WTC11 (cell line): ENCODE results near the gene GMPR. TPM values are rescaled to one million over a fixed set of nuclear protein-coding genes. Genes with fewer than 3 reads are reported as not detected.

Experiments
- ATAC-seq: fragments of 200-7000 bp; cut with Tn5 transposase; 2 replicates; pipeline ENCODE4 v1.10.0; 2021; ENCODE audit warnings: mild to moderate bottlenecking, moderate library complexity
- CTCF ChIA-PET: fragments of 300-600 bp; sonication (Branson Sonifier 250); formaldehyde crosslinking; loops from one replicate; lab custom pipeline; 2021; ENCODE audit warnings: antibody characterized with exemption; lab: Charles Lee
- POLR2A ChIA-PET: fragments of 350-600 bp; sonication (Branson Sonifier 250); formaldehyde crosslinking; loops from one replicate; lab custom pipeline; 2021; ENCODE audit warnings: antibody characterized with exemption; lab: Charles Lee
- DNase-seq: peaks from one replicate; pipeline ENCODE4 v3.0.0; 2021; ENCODE audit warnings: low spot score
- H3K27ac Mint-ChIP-seq: 2 replicates; pipeline ENCODE4 v1.8.0; 2021; ENCODE audit warnings: mixed read lengths
- H3K27me3 Mint-ChIP-seq: 2 replicates; pipeline ENCODE4 v1.8.0; 2021; ENCODE audit warnings: low read depth, mild to moderate bottlenecking, moderate library complexity, mixed read lengths
- H3K36me3 Mint-ChIP-seq: 2 replicates; pipeline ENCODE4 v1.8.0; 2021; ENCODE audit warnings: mixed read lengths
- H3K4me1 Mint-ChIP-seq: 2 replicates; pipeline ENCODE4 v1.8.0; 2022; ENCODE audit warnings: mixed read lengths
- H3K4me3 Mint-ChIP-seq: 2 replicates; pipeline ENCODE4 v1.8.0; 2021; ENCODE audit warnings: mild to moderate bottlenecking, moderate library complexity, mixed read lengths
- H3K9me3 Mint-ChIP-seq: 2 replicates; pipeline ENCODE4 v1.8.0; 2021; ENCODE audit warnings: mixed read lengths
- ESRRA ChIP-seq: sonication (generic); formaldehyde crosslinking; IDR thresholded peaks from 2 replicates; pipeline ENCODE4 v1.8.1; 2022; ENCODE audit warnings: mild to moderate bottlenecking, missing genetic modification reagents, borderline replicate concordance
- GTF2I ChIP-seq: fragments of 250-450 bp; sonication (Bioruptor Pico); conservative IDR thresholded peaks from 2 replicates; pipeline ENCODE4 v1.4.0; 2021; ENCODE audit warnings: mild to moderate bottlenecking
- JAZF1 ChIP-seq: fragments of 250-450 bp; sonication (Bioruptor Pico); IDR thresholded peaks from 2 replicates; pipeline ENCODE4 v1.9.0; 2021; ENCODE audit warnings: moderate library complexity, mild to moderate bottlenecking, inconsistent platforms
- JUN ChIP-seq: sonication (generic); formaldehyde crosslinking; IDR thresholded peaks from 2 replicates; pipeline ENCODE4 v1.8.0; 2023; ENCODE audit warnings: mild to moderate bottlenecking, missing genetic modification reagents
- MYBL2 ChIP-seq: sonication (generic); formaldehyde crosslinking; IDR thresholded peaks from 2 replicates; pipeline ENCODE4 v1.8.1; 2023; ENCODE audit warnings: mild to moderate bottlenecking, moderate library complexity, missing genetic modification reagents
- NFATC4 ChIP-seq: fragments of 250-450 bp; sonication (Bioruptor Pico); IDR thresholded peaks from 2 replicates; pipeline ENCODE4 v1.9.0; 2021; ENCODE audit warnings: mild to moderate bottlenecking
- NR2C2 ChIP-seq: sonication (generic); formaldehyde crosslinking; IDR thresholded peaks from 2 replicates; pipeline ENCODE4 v1.8.0; 2022; ENCODE audit warnings: mild to moderate bottlenecking, missing genetic modification reagents
- NR3C1 ChIP-seq: sonication (generic); formaldehyde crosslinking; conservative IDR thresholded peaks from 2 replicates; pipeline ENCODE4 v1.8.1; 2023; ENCODE audit warnings: low read depth, mild to moderate bottlenecking, missing genetic modification reagents
- SMAD4 ChIP-seq: sonication (generic); formaldehyde crosslinking; IDR thresholded peaks from 2 replicates; pipeline ENCODE4 v1.8.0; 2022; ENCODE audit warnings: mild to moderate bottlenecking, missing genetic modification reagents
- SOX15 ChIP-seq: fragments of 250-450 bp; sonication (Bioruptor Pico); IDR thresholded peaks from 2 replicates; pipeline ENCODE4 v1.9.0; 2021; ENCODE audit warnings: mild to moderate bottlenecking
- total RNA-seq: library from RNA; stranded (reverse); gene quantifications from 3 replicates; pipeline ENCODE4 v1.2.3, GENCODE V29; 2021
- TF ChIP-seq, protein P1 (sequence below): sonication (generic); formaldehyde crosslinking; IDR thresholded peaks from 2 replicates; pipeline ENCODE4 v1.8.0; 2023; ENCODE audit warnings: missing genetic modification reagents, mild to moderate bottlenecking, borderline replicate concordance
- TF ChIP-seq, protein P2 (sequence below): fragments of 250-450 bp; sonication (Bioruptor Pico); IDR thresholded peaks from 2 replicates; pipeline ENCODE4 v1.9.0; 2021; ENCODE audit warnings: mild to moderate bottlenecking
- TF ChIP-seq, protein P3 (sequence below): sonication (generic); formaldehyde crosslinking; IDR thresholded peaks from 2 replicates; pipeline ENCODE4 v1.8.0; 2023; ENCODE audit warnings: missing genetic modification reagents
- TF ChIP-seq, protein P4 (sequence below): fragments of 250-450 bp; sonication (Bioruptor Pico); IDR thresholded peaks from 2 replicates; pipeline ENCODE4 v1.8.0; 2021; ENCODE audit warnings: mild to moderate bottlenecking
- TF ChIP-seq, protein P5 (sequence below): sonication (generic); formaldehyde crosslinking; IDR thresholded peaks from 2 replicates; pipeline ENCODE4 v1.8.1; 2023; ENCODE audit warnings: mild to moderate bottlenecking, missing genetic modification reagents
- TF ChIP-seq, protein P6 (sequence below): fragments of 250-450 bp; sonication (Bioruptor Pico); IDR thresholded peaks from 2 replicates; pipeline ENCODE4 v1.9.0; 2021; ENCODE audit warnings: mild to moderate bottlenecking

Gene GMPR
- total RNA-seq, 1 experiment from 2014 or later: 2.4 TPM

DNA sequence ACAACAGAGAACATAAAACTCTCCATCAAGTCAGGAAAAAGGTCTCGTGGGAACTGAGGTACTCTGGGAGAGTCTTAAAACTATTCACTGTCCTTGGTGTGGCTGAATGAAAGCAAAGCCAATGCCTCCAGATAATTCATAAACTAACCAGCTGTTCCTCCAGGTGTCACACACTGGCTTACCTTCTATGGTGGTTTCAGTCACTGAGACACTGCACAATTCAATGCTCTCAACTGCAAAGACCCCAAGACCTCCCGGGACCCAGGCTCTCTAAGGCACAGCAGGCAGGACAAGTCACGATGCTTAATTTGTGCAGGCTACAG lies 100.8 kb downstream of the GMPR start:
- Mint-ChIP-seq H3K36me3 (no peaks in the 10 kb centered on the region), H3K4me3 (no peak overlapping the region), H3K4me1 (peaks cover 11% of the 10 kb centered on the region; the same call in 1 of the 2 replicates), H3K27ac (no peak overlapping the region), H3K27me3 (no peaks in the 10 kb centered on the region), H3K9me3 (peaks cover 14% of the 10 kb centered on the region)
- ChIA-PET CTCF (interaction anchor here (0.6 to 1.5 kb wide), 10 partner anchors 8 to 431 kb away, joined by 3 to 13 read pairs (median 3); no protein-coding TSS in a partner anchor), POLR2A (no interaction called here)
- ATAC-seq: no peak
- no peak for DNase-seq
- TF ChIP-seq, protein P1, sequence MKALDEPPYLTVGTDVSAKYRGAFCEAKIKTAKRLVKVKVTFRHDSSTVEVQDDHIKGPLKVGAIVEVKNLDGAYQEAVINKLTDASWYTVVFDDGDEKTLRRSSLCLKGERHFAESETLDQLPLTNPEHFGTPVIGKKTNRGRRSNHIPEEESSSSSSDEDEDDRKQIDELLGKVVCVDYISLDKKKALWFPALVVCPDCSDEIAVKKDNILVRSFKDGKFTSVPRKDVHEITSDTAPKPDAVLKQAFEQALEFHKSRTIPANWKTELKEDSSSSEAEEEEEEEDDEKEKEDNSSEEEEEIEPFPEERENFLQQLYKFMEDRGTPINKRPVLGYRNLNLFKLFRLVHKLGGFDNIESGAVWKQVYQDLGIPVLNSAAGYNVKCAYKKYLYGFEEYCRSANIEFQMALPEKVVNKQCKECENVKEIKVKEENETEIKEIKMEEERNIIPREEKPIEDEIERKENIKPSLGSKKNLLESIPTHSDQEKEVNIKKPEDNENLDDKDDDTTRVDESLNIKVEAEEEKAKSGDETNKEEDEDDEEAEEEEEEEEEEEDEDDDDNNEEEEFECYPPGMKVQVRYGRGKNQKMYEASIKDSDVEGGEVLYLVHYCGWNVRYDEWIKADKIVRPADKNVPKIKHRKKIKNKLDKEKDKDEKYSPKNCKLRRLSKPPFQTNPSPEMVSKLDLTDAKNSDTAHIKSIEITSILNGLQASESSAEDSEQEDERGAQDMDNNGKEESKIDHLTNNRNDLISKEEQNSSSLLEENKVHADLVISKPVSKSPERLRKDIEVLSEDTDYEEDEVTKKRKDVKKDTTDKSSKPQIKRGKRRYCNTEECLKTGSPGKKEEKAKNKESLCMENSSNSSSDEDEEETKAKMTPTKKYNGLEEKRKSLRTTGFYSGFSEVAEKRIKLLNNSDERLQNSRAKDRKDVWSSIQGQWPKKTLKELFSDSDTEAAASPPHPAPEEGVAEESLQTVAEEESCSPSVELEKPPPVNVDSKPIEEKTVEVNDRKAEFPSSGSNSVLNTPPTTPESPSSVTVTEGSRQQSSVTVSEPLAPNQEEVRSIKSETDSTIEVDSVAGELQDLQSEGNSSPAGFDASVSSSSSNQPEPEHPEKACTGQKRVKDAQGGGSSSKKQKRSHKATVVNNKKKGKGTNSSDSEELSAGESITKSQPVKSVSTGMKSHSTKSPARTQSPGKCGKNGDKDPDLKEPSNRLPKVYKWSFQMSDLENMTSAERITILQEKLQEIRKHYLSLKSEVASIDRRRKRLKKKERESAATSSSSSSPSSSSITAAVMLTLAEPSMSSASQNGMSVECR (CRISPR knock-in tag): no peak
- no peak for TF ChIP-seq SMAD4 (CRISPR knock-in tag)
- TF ChIP-seq, protein P2, sequence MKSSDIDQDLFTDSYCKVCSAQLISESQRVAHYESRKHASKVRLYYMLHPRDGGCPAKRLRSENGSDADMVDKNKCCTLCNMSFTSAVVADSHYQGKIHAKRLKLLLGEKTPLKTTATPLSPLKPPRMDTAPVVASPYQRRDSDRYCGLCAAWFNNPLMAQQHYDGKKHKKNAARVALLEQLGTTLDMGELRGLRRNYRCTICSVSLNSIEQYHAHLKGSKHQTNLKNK (CRISPR knock-in tag): no peak
- no peak for TF ChIP-seq JAZF1 (CRISPR knock-in tag)
- no peak for TF ChIP-seq GTF2I (CRISPR knock-in tag)
- no peak for TF ChIP-seq SOX15

DNA sequence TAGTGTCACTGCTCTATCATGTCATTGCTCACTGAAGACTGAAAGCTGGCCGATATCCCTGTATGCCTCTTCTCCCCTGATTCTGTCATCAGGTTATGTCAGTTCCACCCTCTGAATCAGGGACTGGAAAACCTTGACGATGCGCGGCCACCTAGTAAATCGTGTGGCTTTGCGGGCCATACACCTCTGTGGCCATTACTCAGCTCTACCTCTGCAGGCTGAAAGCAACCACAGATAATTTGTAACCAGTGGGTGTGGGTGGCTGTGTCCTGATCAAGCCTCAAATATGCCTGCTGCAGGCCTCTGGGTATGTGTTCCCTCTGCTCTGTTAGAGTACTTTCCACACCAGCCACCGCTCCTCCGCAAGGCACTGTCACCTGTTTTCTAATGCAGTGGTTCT lies 105.2 kb downstream of the GMPR start:
- CTCF ChIA-PET: interaction anchor here (2.4 kb wide), 1 partner anchor 12 kb away, joined by 7 read pairs; no protein-coding TSS in a partner anchor
- Mint-ChIP-seq H3K4me3 (no peak overlapping the region), H3K27me3 (no peaks in the 10 kb centered on the region), H3K36me3 (no peaks in the 10 kb centered on the region), H3K4me1 (peaks cover 19% of the 10 kb centered on the region), H3K27ac (no peak overlapping the region), H3K9me3 (peaks cover 14% of the 10 kb centered on the region)
- POLR2A ChIA-PET: no interaction called here
- ATAC-seq (no peak), DNase-seq (no peak)
- TF ChIP-seq JUN (CRISPR knock-in tag): no peak
- TF ChIP-seq, protein P3, sequence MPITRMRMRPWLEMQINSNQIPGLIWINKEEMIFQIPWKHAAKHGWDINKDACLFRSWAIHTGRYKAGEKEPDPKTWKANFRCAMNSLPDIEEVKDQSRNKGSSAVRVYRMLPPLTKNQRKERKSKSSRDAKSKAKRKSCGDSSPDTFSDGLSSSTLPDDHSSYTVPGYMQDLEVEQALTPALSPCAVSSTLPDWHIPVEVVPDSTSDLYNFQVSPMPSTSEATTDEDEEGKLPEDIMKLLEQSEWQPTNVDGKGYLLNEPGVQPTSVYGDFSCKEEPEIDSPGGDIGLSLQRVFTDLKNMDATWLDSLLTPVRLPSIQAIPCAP (CRISPR knock-in tag): no peak
- TF ChIP-seq, protein P4, sequence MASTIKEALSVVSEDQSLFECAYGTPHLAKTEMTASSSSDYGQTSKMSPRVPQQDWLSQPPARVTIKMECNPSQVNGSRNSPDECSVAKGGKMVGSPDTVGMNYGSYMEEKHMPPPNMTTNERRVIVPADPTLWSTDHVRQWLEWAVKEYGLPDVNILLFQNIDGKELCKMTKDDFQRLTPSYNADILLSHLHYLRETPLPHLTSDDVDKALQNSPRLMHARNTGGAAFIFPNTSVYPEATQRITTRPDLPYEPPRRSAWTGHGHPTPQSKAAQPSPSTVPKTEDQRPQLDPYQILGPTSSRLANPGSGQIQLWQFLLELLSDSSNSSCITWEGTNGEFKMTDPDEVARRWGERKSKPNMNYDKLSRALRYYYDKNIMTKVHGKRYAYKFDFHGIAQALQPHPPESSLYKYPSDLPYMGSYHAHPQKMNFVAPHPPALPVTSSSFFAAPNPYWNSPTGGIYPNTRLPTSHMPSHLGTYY (CRISPR knock-in tag): no peak
- no peak for TF ChIP-seq ESRRA (CRISPR knock-in tag)
- TF ChIP-seq, protein P5, sequence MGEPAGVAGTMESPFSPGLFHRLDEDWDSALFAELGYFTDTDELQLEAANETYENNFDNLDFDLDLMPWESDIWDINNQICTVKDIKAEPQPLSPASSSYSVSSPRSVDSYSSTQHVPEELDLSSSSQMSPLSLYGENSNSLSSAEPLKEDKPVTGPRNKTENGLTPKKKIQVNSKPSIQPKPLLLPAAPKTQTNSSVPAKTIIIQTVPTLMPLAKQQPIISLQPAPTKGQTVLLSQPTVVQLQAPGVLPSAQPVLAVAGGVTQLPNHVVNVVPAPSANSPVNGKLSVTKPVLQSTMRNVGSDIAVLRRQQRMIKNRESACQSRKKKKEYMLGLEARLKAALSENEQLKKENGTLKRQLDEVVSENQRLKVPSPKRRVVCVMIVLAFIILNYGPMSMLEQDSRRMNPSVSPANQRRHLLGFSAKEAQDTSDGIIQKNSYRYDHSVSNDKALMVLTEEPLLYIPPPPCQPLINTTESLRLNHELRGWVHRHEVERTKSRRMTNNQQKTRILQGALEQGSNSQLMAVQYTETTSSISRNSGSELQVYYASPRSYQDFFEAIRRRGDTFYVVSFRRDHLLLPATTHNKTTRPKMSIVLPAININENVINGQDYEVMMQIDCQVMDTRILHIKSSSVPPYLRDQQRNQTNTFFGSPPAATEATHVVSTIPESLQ (CRISPR knock-in tag): no peak
- TF ChIP-seq MYBL2: no peak
- TF ChIP-seq NR3C1: no peak
- TF ChIP-seq NFATC4: no peak
- TF ChIP-seq NR2C2 (CRISPR knock-in tag): no peak

DNA sequence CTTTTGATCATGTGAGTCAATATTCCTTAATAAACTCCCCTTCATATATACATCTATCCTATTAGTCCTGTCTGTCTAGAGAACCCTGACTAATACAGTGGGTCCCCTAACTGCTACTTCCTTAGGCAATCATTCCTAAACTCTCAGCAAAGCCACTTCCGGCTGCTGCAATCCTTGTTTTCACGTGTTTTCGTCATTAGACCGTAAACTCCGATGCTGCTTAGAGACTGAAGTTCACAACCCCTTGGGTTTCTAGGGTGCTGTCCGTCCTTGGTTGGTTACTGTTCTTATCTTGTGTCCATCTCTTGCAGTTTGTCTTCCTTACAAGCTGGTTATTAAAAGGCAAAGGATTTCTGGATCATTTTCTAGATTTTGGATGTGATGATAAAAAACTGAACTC lies 106.4 kb downstream of the GMPR start:
- no peaks in the 10 kb centered on the region for H3K36me3 Mint-ChIP-seq
- peaks cover 10% of the 10 kb centered on the region for H3K4me1 Mint-ChIP-seq
- TF ChIP-seq, protein P6, sequence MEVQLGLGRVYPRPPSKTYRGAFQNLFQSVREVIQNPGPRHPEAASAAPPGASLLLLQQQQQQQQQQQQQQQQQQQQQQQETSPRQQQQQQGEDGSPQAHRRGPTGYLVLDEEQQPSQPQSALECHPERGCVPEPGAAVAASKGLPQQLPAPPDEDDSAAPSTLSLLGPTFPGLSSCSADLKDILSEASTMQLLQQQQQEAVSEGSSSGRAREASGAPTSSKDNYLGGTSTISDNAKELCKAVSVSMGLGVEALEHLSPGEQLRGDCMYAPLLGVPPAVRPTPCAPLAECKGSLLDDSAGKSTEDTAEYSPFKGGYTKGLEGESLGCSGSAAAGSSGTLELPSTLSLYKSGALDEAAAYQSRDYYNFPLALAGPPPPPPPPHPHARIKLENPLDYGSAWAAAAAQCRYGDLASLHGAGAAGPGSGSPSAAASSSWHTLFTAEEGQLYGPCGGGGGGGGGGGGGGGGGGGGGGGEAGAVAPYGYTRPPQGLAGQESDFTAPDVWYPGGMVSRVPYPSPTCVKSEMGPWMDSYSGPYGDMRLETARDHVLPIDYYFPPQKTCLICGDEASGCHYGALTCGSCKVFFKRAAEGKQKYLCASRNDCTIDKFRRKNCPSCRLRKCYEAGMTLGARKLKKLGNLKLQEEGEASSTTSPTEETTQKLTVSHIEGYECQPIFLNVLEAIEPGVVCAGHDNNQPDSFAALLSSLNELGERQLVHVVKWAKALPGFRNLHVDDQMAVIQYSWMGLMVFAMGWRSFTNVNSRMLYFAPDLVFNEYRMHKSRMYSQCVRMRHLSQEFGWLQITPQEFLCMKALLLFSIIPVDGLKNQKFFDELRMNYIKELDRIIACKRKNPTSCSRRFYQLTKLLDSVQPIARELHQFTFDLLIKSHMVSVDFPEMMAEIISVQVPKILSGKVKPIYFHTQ (CRISPR knock-in tag): no peak
- H3K27me3 Mint-ChIP-seq: no peaks in the 10 kb centered on the region
- ChIA-PET CTCF (interaction anchor here (1.6 to 2.4 kb wide), 2 partner anchors 13 kb away, joined by 3 to 7 read pairs; no protein-coding TSS in a partner anchor), POLR2A (no interaction called here)
- no peak for DNase-seq
- H3K27ac Mint-ChIP-seq: no peak overlapping the region
- H3K4me3 Mint-ChIP-seq: no peak overlapping the region
- H3K9me3 Mint-ChIP-seq: peaks cover 14% of the 10 kb centered on the region
- no peak for ATAC-seq
